ENCODE measurements around the gene STK38.

GRCh38 chr6:36560822-36561221 is 13.5 kb upstream of the STK38 start:
- TF ChIP-seq, protein P1, sequence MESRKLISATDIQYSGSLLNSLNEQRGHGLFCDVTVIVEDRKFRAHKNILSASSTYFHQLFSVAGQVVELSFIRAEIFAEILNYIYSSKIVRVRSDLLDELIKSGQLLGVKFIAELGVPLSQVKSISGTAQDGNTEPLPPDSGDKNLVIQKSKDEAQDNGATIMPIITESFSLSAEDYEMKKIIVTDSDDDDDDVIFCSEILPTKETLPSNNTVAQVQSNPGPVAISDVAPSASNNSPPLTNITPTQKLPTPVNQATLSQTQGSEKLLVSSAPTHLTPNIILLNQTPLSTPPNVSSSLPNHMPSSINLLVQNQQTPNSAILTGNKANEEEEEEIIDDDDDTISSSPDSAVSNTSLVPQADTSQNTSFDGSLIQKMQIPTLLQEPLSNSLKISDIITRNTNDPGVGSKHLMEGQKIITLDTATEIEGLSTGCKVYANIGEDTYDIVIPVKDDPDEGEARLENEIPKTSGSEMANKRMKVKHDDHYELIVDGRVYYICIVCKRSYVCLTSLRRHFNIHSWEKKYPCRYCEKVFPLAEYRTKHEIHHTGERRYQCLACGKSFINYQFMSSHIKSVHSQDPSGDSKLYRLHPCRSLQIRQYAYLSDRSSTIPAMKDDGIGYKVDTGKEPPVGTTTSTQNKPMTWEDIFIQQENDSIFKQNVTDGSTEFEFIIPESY (IDR thresholded peaks at IDR 0.05): no peak
- TF ChIP-seq, protein P2, sequence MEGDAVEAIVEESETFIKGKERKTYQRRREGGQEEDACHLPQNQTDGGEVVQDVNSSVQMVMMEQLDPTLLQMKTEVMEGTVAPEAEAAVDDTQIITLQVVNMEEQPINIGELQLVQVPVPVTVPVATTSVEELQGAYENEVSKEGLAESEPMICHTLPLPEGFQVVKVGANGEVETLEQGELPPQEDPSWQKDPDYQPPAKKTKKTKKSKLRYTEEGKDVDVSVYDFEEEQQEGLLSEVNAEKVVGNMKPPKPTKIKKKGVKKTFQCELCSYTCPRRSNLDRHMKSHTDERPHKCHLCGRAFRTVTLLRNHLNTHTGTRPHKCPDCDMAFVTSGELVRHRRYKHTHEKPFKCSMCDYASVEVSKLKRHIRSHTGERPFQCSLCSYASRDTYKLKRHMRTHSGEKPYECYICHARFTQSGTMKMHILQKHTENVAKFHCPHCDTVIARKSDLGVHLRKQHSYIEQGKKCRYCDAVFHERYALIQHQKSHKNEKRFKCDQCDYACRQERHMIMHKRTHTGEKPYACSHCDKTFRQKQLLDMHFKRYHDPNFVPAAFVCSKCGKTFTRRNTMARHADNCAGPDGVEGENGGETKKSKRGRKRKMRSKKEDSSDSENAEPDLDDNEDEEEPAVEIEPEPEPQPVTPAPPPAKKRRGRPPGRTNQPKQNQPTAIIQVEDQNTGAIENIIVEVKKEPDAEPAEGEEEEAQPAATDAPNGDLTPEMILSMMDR (IDR thresholded peaks at IDR 0.05; ENCODE audit: low read depth, low read length, missing input control): no peak
- TF ChIP-seq TAF1 (conservative IDR thresholded peaks at IDR 0.05): no peak
- no peak for TF ChIP-seq FOXA1 (IDR thresholded peaks at IDR 0.05)
- TF ChIP-seq REST (IDR thresholded peaks at IDR 0.05): no peak
- TF ChIP-seq MAX (IDR thresholded peaks at IDR 0.05): no peak
- TF ChIP-seq, protein P3, sequence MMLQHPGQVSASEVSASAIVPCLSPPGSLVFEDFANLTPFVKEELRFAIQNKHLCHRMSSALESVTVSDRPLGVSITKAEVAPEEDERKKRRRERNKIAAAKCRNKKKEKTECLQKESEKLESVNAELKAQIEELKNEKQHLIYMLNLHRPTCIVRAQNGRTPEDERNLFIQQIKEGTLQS (IDR thresholded peaks at IDR 0.05): no peak
- no peak for TF ChIP-seq JUND (IDR thresholded peaks at IDR 0.05)
- TF ChIP-seq GABPA (IDR thresholded peaks at IDR 0.05 in 1 of 2, conservative IDR thresholded peaks at IDR 0.05 in 1 of 2): no peak
- TF ChIP-seq YY1 (IDR thresholded peaks at IDR 0.05): no peak
- TF ChIP-seq RAD21 (IDR thresholded peaks at IDR 0.05): no peak
- TF ChIP-seq RXRA (IDR thresholded peaks at IDR 0.05): no peak

Data from liver (tissue), 3 donors.